ENCODE results near the gene LIPT2. TPM values are rescaled to one million over a fixed set of nuclear protein-coding genes. Genes with fewer than 3 reads are reported as not detected.

LIPT2 gene
- total and polyA plus RNA-seq, 4 donors = 2.3 to 7.9 (median 5.9) TPM

DNA sequence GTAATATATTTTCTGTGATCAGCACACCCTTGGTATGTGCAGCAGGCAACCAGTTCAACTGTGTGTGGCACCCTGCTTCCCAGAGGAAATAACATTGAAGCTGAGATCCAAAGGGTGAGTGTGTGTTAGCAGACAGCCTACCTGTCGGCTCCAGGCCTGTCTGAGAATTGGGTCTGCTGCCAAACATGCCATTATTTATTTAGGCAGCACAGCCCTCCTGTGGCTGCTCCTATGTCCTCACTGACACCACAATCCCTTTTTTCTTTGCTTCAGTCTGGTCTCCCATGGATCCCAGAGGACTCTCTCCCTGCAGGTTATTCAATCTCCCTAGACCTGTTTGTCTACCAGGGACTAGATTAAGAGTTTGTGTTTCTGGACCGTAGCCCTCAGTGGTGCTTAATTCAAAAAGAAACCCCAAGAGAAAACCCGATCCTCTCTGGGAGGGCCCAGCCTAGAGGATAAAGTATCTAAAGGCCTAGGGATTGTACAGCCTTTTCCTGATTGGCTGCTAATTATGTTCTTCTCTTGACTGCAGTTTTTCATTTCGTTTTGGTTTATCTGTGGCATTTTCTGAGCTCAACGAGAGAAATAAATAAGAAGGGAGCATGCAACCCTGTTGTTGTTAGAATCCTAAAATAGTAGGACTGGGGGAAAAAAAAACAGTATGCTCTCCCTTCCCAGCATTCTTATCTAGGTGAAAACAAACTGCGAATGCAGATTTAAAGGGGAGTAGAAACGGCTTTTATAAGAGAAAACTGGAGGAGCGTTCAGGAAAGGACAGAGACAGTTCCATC, 50.3 kb downstream of the LIPT2 start:
- Histone ChIP-seq H3K9me3 (ENCODE audit: control insufficient read depth in 4 of 4, low read length in 3 of 4) (no peaks in the 10 kb centered on the region), H3K9ac (ENCODE audit: low read depth in 1 of 2, low read length in 2 of 2) (no peak overlapping the region), H3K4me3 (ENCODE audit: low read depth in 1 of 3, low read length in 3 of 3) (no peak overlapping the region), H3K4me1 (ENCODE audit: control insufficient read depth in 4 of 4, insufficient read depth in 4 of 4, low read length in 3 of 4) (peaks cover 0 to 6% (median 0%) of the 10 kb centered on the region in 4 donors), H3K27ac (ENCODE audit: low read depth in 1 of 2, low read length in 2 of 2) (no peak overlapping the region), H3K27me3 (ENCODE audit: control insufficient read depth in 4 of 4, insufficient read depth in 4 of 4, low read length in 3 of 4) (no peaks in the 10 kb centered on the region), H3K36me3 (ENCODE audit: control insufficient read depth in 4 of 4, insufficient read depth in 3 of 4, low read depth in 1 of 4, low read length in 3 of 4) (no peaks in the 10 kb centered on the region)
- WGBS = 56% methylated on average over 8 of the region's 8 CpGs
- TF ChIP-seq TAF1 (conservative IDR thresholded peaks at IDR 0.05) (no peak), RXRA (IDR thresholded peaks at IDR 0.05) (peak in 1 of 2 donors; percentile 36), SP1 (IDR thresholded peaks at IDR 0.05) (peak; percentile 24), NR2F2 (IDR thresholded peaks at IDR 0.05) (no peak), GABPA (IDR thresholded peaks at IDR 0.05 in 1 of 2, conservative IDR thresholded peaks at IDR 0.05 in 1 of 2) (no peak), JUND (IDR thresholded peaks at IDR 0.05) (no peak), HNF4A (conservative IDR thresholded peaks at IDR 0.05) (peak in 1 of 2 donors; percentile 8), RAD21 (IDR thresholded peaks at IDR 0.05) (peak; percentile 78 to 79), FOXA2 (IDR thresholded peaks at IDR 0.05) (peak; percentile 34)
- TF ChIP-seq, protein P1, sequence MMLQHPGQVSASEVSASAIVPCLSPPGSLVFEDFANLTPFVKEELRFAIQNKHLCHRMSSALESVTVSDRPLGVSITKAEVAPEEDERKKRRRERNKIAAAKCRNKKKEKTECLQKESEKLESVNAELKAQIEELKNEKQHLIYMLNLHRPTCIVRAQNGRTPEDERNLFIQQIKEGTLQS (IDR thresholded peaks at IDR 0.05) = no peak
- TF ChIP-seq, protein P2, sequence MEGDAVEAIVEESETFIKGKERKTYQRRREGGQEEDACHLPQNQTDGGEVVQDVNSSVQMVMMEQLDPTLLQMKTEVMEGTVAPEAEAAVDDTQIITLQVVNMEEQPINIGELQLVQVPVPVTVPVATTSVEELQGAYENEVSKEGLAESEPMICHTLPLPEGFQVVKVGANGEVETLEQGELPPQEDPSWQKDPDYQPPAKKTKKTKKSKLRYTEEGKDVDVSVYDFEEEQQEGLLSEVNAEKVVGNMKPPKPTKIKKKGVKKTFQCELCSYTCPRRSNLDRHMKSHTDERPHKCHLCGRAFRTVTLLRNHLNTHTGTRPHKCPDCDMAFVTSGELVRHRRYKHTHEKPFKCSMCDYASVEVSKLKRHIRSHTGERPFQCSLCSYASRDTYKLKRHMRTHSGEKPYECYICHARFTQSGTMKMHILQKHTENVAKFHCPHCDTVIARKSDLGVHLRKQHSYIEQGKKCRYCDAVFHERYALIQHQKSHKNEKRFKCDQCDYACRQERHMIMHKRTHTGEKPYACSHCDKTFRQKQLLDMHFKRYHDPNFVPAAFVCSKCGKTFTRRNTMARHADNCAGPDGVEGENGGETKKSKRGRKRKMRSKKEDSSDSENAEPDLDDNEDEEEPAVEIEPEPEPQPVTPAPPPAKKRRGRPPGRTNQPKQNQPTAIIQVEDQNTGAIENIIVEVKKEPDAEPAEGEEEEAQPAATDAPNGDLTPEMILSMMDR (IDR thresholded peaks at IDR 0.05; ENCODE audit: low read depth, low read length, missing input control) = peak; percentile 45
- DNase-seq (ENCODE audit: low spot score) = no peak

DNA sequence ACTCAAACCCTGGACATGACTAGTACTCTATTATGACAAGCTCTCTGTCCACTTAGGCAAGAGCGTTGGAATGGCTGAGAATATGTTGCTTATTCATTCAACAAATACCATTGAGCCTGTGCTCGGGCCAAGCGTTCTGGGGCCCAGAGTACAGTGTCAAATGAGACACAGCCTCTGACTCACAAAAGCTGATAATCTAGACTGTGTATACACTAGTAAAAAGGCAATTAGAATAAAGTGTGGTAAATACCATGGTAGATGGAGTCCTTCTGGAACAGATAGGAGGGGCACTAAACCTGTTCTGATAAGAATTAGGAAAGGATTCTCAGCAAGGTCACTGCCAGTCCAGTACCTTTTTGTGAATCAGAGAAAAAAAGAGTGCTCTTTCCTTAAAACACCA, 50.9 kb downstream of the LIPT2 start:
- H3K27me3 ChIP-seq (ENCODE audit: control insufficient read depth in 4 of 4, insufficient read depth in 4 of 4, low read length in 3 of 4) = no peaks in the 10 kb centered on the region
- DNase-seq (ENCODE audit: low spot score) = no peak
- no peak overlapping the region for H3K27ac ChIP-seq (ENCODE audit: low read depth in 1 of 2, low read length in 2 of 2)
- WGBS = 81% methylated on average over 3 of the region's 3 CpGs
- H3K36me3 ChIP-seq (ENCODE audit: control insufficient read depth in 4 of 4, insufficient read depth in 3 of 4, low read depth in 1 of 4, low read length in 3 of 4) = no peaks in the 10 kb centered on the region
- H3K4me3 ChIP-seq (ENCODE audit: low read depth in 1 of 3, low read length in 3 of 3) = no peak overlapping the region
- H3K4me1 ChIP-seq (ENCODE audit: control insufficient read depth in 4 of 4, insufficient read depth in 4 of 4, low read length in 3 of 4) = peaks cover 0 to 6% (median 0%) of the 10 kb centered on the region in 4 donors
- H3K9ac ChIP-seq (ENCODE audit: low read depth in 1 of 2, low read length in 2 of 2) = no peak overlapping the region
- TF ChIP-seq HNF4G (IDR thresholded peaks at IDR 0.05) (no peak), GABPA (IDR thresholded peaks at IDR 0.05 in 1 of 2, conservative IDR thresholded peaks at IDR 0.05 in 1 of 2) (no peak), EGR1 (IDR thresholded peaks at IDR 0.05; ENCODE audit: low read depth in 2 of 2) (no peak), FOXA1 (IDR thresholded peaks at IDR 0.05) (no peak), RXRA (IDR thresholded peaks at IDR 0.05) (no peak), RAD21 (IDR thresholded peaks at IDR 0.05) (no peak), SP1 (IDR thresholded peaks at IDR 0.05) (no peak), FOXA2 (IDR thresholded peaks at IDR 0.05) (no peak), HNF4A (conservative IDR thresholded peaks at IDR 0.05) (no peak)
- TF ChIP-seq, protein P3, sequence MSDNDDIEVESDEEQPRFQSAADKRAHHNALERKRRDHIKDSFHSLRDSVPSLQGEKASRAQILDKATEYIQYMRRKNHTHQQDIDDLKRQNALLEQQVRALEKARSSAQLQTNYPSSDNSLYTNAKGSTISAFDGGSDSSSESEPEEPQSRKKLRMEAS (IDR thresholded peaks at IDR 0.05) = no peak
- TF ChIP-seq, protein P1 (IDR thresholded peaks at IDR 0.05) = no peak
- no peaks in the 10 kb centered on the region for H3K9me3 ChIP-seq (ENCODE audit: control insufficient read depth in 4 of 4, low read length in 3 of 4)

Small RNAs within 50 kb of the gene (small RNA-seq; reads per million reads assigned to genes)
- gene CYCSP27 = not detected

Other genes starting within 250 kb of the LIPT2 start
- under 1 TPM; 0.23 to 0.42 TPM for gene P4HA3, start 182.1 kb downstream of the LIPT2 start, total RNA-seq
- under 1 TPM; 0.07 to 0.59 TPM for gene P4HA3, start 182.1 kb downstream of the LIPT2 start, polyA plus RNA-seq
- gene PGM2L1, start 95.3 kb downstream of the LIPT2 start, total RNA-seq = 1 to 10 TPM; 1.3 to 8.2 TPM
- 1 to 10 TPM in 1 of 2 donors, under 1 TPM in 1; 0.33 to 1.0 TPM for gene PGM2L1, start 95.3 kb downstream of the LIPT2 start, polyA plus RNA-seq
- gene KCNE3, start 26.2 kb downstream of the LIPT2 start, total RNA-seq = 10 to 100 TPM in 1 of 2 donors, 1 to 10 TPM in 1; 5.4 to 22.9 TPM
- gene KCNE3, start 26.2 kb downstream of the LIPT2 start, polyA plus RNA-seq = 1 to 10 TPM; 1.4 to 2.2 TPM
- gene POLD3, start 98.9 kb upstream of the LIPT2 start, total RNA-seq = 1 to 10 TPM; 5.7 to 8.3 TPM
- 1 to 10 TPM; 3.0 to 4.3 TPM for gene POLD3, start 98.9 kb upstream of the LIPT2 start, polyA plus RNA-seq
- gene CHRDL2, start 237.7 kb upstream of the LIPT2 start, total RNA-seq = 1 to 10 TPM in 1 of 2 donors, not detected in 1; 1.8 TPM
- 10 to 100 TPM; 15.8 to 19.0 TPM for gene CHRDL2, start 237.7 kb upstream of the LIPT2 start, polyA plus RNA-seq